Spleen (tissue), 11 donors: ENCODE measurements around the gene SH3BP1. TPM values are rescaled to one million over a fixed set of nuclear protein-coding genes. Genes with fewer than 3 reads are reported as not detected.
"Not testable (repeated sequence)": the region's sequence is repeated elsewhere in the genome, so short reads cannot be mapped to it uniquely, and the experiment has no call there.

ENCODE experiments used
- DNase-seq: peaks from one replicate; pipeline ENCODE4 v3.0.0-alpha.2; 2020
- H3K27ac ChIP-seq, 8 donors: fragments of 200-600 bp; sonication (generic) in 7 of 8; 1 replicate in 4 of 8; 2 replicates in 4 of 8; pipeline versions ENCODE4 v1.5.0 to v1.8.0; 2016 to 2021; ENCODE audit warnings: inconsistent platforms in 4 of 8, mild to moderate bottlenecking in 4 of 8, moderate library complexity in 1 of 8
- H3K27me3 ChIP-seq, 7 donors: fragments of 200-600 bp; sonication (generic) in 6 of 7; replicated peaks in 1 of 7; 1 replicate in 4 of 7; 2 replicates in 3 of 7; pipeline versions ENCODE4 v1.5.0 to v1.8.0; 2016 to 2021; ENCODE audit warnings: inconsistent platforms in 3 of 7, mild to moderate bottlenecking in 1 of 7
- H3K36me3 ChIP-seq, 6 donors: fragments of 200-600 bp; sonication (generic) in 5 of 6; 1 replicate in 4 of 6; 2 replicates in 2 of 6; pipeline versions ENCODE4 v1.5.0 to v1.8.0; 2016 to 2021; ENCODE audit warnings: inconsistent platforms in 2 of 6
- H3K4me1 ChIP-seq, 6 donors: fragments of 200-600 bp; sonication (generic) in 5 of 6; 1 replicate in 3 of 6; 2 replicates in 3 of 6; pipeline versions ENCODE4 v1.5.0 to v1.8.0; 2016 to 2021; ENCODE audit warnings: inconsistent platforms in 3 of 6
- H3K4me3 ChIP-seq, 8 donors: fragments of 200-600 bp; sonication (generic) in 7 of 8; 1 replicate in 4 of 8; 2 replicates in 4 of 8; pipeline versions ENCODE4 v1.5.0 to v1.8.0; 2016 to 2021; ENCODE audit warnings: inconsistent platforms in 4 of 8, mild to moderate bottlenecking in 4 of 8, moderate library complexity in 2 of 8
- H3K9me3 ChIP-seq, 8 donors: fragments of 200-600 bp; sonication (generic) in 7 of 8; 1 replicate in 4 of 8; 2 replicates in 4 of 8; pipeline versions ENCODE4 v1.5.0 to v1.8.0; 2016 to 2021; ENCODE audit warnings: inconsistent platforms in 4 of 8
- CTCF ChIP-seq, 11 experiments: fragments of 200-600 bp in 7 of 11; fragments of 450-650 bp in 4 of 11; sonication (generic) in 4 of 11; IDR thresholded peaks in 8 of 11; conservative IDR thresholded peaks in 3 of 11; 1 replicate in 7 of 11; 2 replicates in 4 of 11; pipeline versions ENCODE4 v1.4.0 to v1.8.0; 2016 to 2021; ENCODE audit warnings: antibody characterized with exemption in 11 of 11, inconsistent platforms in 4 of 11, mild to moderate bottlenecking in 1 of 11
- POLR2A ChIP-seq, 3 donors: fragments of 450-650 bp; IDR thresholded peaks; one replicate each; pipeline ENCODE4 v1.5.1; 2017; ENCODE audit warnings: antibody characterized with exemption in 3 of 3, mild to moderate bottlenecking in 1 of 3
- POLR2AphosphoS5 ChIP-seq, 3 donors: sonication (generic); formaldehyde crosslinking; IDR thresholded peaks; one replicate each; pipeline ENCODE4 v1.5.1; 2017; ENCODE audit warnings: antibody characterized with exemption in 3 of 3
- WGBS, 5 donors: extraction: QIAGEN DNeasy Blood & Tissue Kit in 3 of 5; methylation state at CpG; one replicate each; pipeline versions ENCODE4 v1.1.5 to v1.1.7; 2013 to 2018; 5-methylcytosine and 5-hydroxymethylcytosine counted together
- intact Hi-C: fragments of 100-400 bp; cut with DNase I; formaldehyde crosslinking; loops from one replicate; pipeline ENCODE4 v1.15.0; 2023; ENCODE audit warnings: low total_unique reads
- polyA plus RNA-seq, 3 donors: library from polyadenylated mRNA; stranded (reverse); fragments of 200-250 nt; gene quantifications; one replicate each; pipeline ENCODE4 v1.2.1, GENCODE V29; 2013
- total RNA-seq, 7 donors: library from RNA; depleted of rRNA in 3 of 7; stranded (reverse); fragments of >200 nt in 3 of 7; fragmentation: NEBNext Ultra II Directional in 4 of 7; extraction: Animal tissue kit (Norgen Biotek cat#: 25700) in 4 of 7; gene quantifications; one replicate each; pipeline versions ENCODE4 v1.1.0 to v1.2.1, GENCODE V29; 2016 to 2021
- donor health status: healthy with polysubstance abuse.
- donor health status: DM: no; HTN: no; CAD: no; lungs with moderate emphysema.
- donor health status: DM: no; HTN: no; CAD: no.
- donor health status: Bipolar disorder and iron deficiency.
- donor health status: healthy.
- donor health status: DM: no; HTN: no; CAD: no.
- donor health status: DM: yes; HTN: yes; CAD: no.

SH3BP1 gene
- total and polyA plus RNA-seq, 10 donors: 17.7 to 78.9 (median 57.2) TPM

DNA sequence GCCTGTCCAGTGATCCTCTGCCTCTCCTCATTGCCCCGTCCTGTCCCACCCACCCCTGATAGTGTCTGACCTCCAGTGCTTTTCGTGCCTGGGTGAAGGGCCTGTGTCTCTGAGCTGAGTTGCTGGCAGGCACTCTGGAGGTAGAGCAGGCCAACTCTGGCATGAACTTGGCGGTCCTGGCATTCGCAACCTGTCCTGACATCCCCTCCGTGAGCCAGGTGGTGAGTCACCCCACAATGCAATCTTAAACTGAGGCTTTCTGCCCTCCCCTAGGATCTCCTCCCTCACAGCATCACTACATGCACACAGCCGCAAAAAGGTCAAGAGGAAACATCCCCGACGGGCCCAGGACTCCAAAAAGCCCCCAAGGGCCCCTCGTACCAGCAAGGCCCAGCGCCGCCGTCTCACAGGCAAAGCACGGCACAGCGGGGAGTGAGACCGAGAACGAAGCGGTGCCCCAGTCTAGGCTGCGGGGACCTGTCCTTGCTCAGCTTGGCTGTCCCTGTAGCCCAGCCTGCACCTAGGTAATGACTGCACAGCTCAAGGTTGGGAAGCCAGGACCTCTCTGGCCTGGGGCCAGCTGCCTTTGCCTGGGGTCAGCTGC is 51.5 kb downstream of the SH3BP1 start:
- Histone ChIP-seq H3K27me3 (no peaks in the 10 kb centered on the region), H3K36me3 (peaks cover 0 to 77% (median 62%) of the 10 kb centered on the region in 6 donors), H3K4me3 (no peak overlapping the region), H3K27ac (no peak overlapping the region), H3K9me3 (no peaks in the 10 kb centered on the region), H3K4me1 (peaks cover 11 to 35% (median 23%) of the 10 kb centered on the region in 6 donors)
- DNase-seq: no peak
- intact Hi-C loops: no loop called here
- TF ChIP-seq POLR2AphosphoS5 (IDR thresholded peaks at IDR 0.05): no peak
- no peak for TF ChIP-seq POLR2A (IDR thresholded peaks at IDR 0.05)
- TF ChIP-seq CTCF (IDR thresholded peaks at IDR 0.05 in 8 of 11, conservative IDR thresholded peaks at IDR 0.05 in 3 of 11): no peak
- 83 to 98% (median 93%) methylated on average over 5 to 18 of the region's 18 CpGs for WGBS, 5 donors

GRCh38 chr22:37692627-37693285 is 53.3 kb downstream of the SH3BP1 start:
- Histone ChIP-seq H3K27ac (no peak overlapping the region), H3K36me3 (peaks cover 0 to 77% (median 62%) of the 10 kb centered on the region in 6 donors), H3K4me1 (peaks cover under 1 to 33% (median 21%) of the 10 kb centered on the region in 6 donors), H3K27me3 (no peaks in the 10 kb centered on the region), H3K4me3 (no peak overlapping the region), H3K9me3 (no peaks in the 10 kb centered on the region)
- intact Hi-C loops: no loop called here
- TF ChIP-seq POLR2AphosphoS5 (IDR thresholded peaks at IDR 0.05) (peak in 1 of 3 donors; percentile 45), POLR2A (IDR thresholded peaks at IDR 0.05) (no peak), CTCF (IDR thresholded peaks at IDR 0.05 in 8 of 11, conservative IDR thresholded peaks at IDR 0.05 in 3 of 11) (no peak)
- WGBS, 5 donors: 89 to 96% (median 92%) methylated on average over 7 to 15 of the region's 15 CpGs
- DNase-seq: no peak

DNA sequence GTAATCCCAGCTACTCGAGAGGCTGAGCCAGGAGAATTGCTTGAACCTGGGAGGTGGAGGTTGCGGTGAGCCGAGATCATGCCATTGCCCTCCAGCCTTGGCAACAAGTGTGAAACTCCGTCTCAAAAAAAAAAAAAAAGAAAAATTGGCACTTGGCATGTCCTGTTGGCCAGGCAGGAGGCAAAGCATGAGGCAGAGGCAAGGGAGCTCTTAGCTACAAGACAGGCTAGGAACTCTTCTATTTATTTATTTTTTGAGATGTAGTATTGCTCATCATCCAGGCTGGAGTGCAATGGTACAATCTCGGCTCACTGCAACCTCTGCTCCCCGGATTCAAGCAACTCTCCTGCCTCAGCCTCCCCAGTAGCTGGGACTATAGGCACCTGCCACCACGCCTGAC is 54.7 kb downstream of the SH3BP1 start:
- H3K27me3 ChIP-seq, H3K4me3 ChIP-seq, DNase-seq, intact Hi-C loops, H3K9me3 ChIP-seq, H3K27ac ChIP-seq: not testable (repeated sequence)
- WGBS, 5 donors: 91 to 98% (median 96%) methylated on average over 7 of the region's 7 CpGs
- H3K4me1 ChIP-seq: peaks cover 0 to 21% (median 16%) of the 10 kb centered on the region in 6 donors
- H3K36me3 ChIP-seq: peaks cover 0 to 63% (median 50%) of the 10 kb centered on the region in 6 donors

DNA sequence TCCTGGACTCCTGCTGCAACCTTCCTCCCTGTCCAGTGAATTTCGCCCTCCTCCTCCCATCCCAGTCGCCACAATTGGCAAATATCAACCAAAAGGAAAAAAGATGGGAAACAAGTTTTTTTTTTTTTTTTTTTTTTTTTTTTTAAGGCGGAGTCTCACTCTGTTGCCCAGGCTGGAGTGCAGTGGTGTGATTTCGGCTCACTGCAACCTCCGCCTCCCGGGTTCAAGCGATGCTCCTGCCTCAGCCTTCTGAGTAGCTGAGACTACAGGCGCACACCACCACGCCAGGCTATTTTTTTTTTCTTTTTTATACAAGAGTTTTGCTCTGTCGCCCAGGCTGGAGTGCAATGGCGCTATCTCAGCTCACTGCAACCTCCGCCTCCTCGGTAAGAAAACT is 56.8 kb downstream of the SH3BP1 start:
- H3K27me3 ChIP-seq, H3K27ac ChIP-seq, H3K9me3 ChIP-seq, intact Hi-C loops, DNase-seq: not testable (repeated sequence)
- peak overlapping the region in 4 of 8 donors; percentile 4 to 30 (median 8) for H3K4me3 ChIP-seq
- peaks cover 0 to 26% (median 17%) of the 10 kb centered on the region in 6 donors for H3K4me1 ChIP-seq
- H3K36me3 ChIP-seq: peaks cover 0 to 44% (median 29%) of the 10 kb centered on the region in 6 donors
- 30 to 45% (median 42%) methylated on average over 13 of the region's 13 CpGs for WGBS, 5 donors
